GM21360 (cell line): ENCODE measurements around the gene NOL4L.

Experiments
- ATAC-seq: cut with Tn5 transposase; IDR thresholded peaks from one replicate; pipeline ENCODE4 v1.9.1; 2021; ENCODE audit warnings: mild to moderate bottlenecking, moderate library complexity; ENCODE audit not compliant: unreplicated experiment

Gene NOL4L

DNA sequence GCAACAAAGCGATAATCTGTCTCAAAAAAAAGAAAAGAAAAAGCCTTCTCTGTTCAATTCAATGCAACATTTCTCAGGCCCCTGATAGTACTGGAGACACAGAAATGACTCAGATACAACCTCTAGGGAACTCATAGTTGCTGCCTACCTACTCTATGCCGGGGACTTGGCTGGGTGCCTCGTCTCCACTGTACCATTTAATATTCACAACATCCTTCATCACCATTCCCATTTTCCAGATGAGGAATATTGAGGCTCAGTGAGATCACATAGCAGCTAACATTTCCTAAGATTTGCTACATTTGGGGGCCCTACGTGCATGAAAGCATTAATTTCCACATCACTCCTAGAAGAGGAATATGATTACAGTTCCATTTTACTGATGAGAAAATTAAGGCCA lies 7.5 kb downstream of the NOL4L start:
- no peak for ATAC-seq

DNA sequence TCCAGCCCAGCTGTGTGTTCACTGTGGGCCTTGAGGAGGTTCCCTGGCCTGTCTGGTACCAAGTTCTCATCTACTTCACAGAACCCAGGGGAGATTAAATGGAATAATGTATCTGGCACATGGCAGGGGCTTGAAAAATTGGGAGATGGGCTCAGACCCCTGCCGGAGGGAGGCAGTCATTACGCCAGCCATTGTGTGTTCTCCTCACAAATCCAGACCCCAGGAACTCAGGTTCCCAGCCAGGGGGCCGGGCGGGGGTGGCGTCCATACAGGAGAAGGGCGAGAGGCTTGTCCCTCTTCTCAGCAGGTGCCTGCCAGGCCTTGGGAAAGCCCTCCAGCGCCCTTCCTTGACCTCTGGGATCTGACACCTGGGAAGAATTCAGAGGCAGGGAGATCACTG lies 8.1 kb downstream of the NOL4L start:
- ATAC-seq = no peak

DNA sequence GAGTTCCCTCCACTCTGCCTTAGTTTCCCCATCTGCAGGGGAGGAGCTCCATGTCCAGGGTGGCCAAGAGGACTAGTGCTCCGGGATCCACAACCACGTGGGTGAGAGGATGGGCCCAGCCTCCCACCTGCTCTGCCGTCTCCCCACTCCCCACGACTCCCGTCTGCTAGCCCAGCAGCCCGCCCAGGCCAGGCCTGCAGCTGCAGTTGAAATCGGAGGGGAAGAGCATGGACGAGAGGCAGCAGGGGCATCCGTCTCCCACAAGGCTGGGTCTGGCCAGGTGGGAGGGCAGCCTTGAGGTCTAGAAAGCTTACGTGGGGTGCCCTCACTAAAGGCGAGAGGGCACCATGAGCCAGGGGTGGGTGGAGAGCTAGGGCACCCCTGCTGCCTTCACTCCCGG lies 8.6 kb downstream of the NOL4L start:
- ATAC-seq = no peak

DNA sequence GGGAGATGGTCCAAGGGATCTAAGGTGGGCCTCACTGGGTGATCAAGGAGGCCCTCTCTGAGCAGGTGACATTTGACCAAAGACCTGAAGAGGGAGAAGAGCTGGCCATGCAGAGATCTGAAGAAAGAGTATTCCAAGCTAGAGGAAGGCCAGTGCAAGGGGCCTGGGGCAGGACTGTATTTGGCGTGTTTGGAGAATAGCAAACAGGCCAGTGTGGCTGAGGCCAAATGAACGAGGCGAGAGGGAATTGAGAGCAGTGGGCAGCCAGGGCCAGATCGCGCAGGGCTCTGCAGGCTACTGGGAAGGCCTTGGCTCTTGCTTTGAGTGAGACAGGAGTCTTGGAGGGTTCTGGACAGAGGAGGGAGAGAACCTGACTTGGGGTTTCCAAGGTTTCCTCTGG lies 9.3 kb downstream of the NOL4L start:
- no peak for ATAC-seq

DNA sequence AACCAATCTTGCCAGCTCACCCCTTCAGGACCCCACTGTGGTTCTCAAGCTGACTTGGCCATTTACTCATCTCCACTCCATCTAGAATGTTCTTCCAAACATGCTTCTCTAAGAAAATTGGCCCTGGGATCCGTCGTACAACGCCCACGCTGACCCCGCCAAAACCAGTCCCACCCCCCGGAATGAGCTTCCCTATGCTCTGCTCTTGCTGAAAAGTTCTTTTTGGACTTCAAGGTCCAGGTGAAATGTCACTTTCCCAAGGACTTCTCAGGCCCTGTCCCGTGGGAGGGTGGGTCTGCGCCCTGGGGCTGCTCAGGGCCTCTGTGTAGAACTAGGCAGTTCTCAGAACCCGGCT lies 9.9 kb downstream of the NOL4L start:
- no peak for ATAC-seq

DNA sequence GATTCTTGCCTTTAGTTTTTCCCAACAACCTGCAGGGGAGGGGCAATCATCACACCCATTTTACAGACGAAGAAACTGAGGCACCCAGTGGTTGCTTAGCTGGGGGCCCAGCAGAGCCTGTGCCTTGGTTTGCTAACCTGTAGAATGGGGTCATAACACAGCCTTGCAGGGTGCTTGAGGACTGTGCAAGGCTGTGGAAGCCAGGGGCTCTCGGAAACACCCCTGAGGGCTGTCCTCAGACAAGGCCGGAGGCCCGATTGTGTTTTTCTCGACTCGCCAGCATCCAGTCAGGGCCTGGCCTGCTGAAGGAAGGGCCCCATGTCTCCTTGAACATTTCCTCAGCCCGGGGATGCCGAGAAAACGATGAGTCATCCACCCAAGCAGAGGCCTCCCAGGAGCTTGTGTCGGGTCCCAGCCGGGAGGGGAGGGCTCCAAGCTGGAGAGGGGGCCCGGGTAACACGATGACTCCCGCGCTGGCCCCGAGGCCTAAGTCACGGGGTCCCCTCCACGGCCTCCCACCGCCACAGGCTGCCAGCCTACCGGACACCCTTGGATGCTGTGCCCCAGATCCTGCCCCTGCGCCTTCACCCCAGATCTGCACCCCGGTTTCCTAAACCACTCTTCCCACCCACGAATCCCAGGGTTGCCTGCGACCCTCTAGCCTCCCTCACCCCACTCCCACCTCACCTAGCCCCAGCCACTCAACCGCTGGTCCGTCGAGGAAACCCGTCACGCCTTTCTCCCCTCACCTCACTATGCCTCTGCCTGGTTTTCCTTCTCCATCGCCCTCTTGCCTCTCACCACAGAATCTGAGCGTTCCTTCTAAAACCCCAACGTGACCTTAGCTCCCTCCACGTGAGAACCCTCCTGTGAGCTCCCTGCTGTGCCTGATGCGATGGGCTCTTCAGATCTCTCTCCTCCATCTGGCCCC lies 10.6 kb downstream of the NOL4L start:
- no peak for ATAC-seq

DNA sequence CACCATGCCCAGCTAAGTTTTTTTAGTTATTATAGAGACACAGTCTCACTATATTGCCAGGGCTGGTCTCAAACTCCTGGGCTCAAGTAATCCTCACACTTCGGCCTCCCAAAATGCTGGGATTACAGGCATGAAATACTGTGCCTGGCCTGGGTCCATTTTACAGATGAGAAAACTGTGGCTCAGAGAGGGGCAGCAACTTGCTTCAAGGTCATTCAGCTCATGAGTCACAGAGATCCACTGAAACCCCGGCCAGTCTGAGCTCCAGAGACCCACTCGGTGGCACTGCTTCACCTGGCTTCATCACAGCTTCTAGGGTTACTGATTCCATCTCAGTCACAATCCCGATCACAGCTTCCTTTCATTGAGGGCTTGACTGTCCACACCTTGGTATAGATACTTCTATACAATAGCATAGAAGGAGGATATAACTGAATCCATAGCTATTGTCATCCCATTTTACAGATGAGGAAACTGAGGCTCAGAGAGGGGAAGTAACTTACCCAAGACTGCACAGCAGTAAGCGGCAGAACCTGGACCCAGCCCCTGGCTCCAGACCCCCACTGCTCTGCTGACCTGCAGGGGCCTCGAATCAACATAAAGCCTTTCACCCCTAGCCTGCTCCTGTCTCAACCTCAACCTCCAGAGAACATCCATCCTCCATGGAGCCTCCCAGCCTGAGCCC lies 11.8 kb downstream of the NOL4L start:
- no peak for ATAC-seq

DNA sequence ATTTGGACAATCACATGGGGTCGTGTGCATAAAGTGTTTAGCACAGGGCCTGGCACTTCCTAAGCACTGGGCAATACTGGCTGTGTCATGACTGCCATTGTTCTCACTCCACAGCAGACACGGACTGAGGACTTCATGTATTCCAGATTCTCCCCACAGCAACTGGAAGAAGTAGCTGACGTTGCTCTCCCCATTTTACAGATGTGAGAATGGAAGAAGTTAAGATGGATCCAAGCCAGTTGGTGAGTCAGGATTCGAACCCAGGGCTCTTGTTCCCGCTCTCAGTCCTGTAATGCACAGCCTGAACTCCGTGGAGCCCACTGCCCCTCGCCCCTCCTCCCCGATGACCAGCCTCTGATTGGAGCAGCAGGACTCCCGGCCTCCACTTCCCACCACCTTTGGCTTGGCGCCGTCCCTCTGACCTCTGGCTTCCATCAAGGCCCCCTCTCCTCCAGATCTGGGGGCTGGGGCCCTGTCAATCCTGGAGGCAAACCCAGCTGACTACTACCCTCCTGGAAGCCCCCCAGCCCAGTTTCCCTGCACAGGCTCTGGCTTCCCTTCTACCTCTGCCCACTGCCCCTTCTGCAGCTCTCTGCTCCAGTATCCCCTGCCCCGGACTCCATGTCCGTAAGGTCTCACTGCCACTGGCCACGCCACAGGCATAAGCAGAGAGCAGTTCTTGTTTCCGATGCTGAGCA lies 12.7 kb downstream of the NOL4L start:
- ATAC-seq = no peak

DNA sequence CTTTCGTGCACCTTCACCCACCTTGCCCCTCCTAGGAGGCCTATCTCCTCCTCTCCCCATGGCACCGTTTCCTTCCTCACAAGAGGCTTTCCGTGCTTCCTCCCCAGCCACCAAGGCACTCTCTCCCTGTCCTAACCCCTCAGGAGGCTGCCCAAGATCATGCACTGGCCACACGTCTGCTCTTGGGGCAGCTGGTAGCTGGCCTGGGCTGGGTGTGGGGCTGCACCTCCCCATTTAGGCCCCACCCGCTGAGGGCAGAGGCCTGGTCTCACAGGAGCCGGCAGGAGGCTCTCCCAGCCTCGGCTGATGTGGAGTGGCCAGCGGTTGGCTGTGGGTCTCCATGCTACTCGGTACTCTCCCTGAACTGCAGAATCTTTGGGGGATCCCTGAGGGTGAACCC lies 13.6 kb downstream of the NOL4L start:
- no peak for ATAC-seq

DNA sequence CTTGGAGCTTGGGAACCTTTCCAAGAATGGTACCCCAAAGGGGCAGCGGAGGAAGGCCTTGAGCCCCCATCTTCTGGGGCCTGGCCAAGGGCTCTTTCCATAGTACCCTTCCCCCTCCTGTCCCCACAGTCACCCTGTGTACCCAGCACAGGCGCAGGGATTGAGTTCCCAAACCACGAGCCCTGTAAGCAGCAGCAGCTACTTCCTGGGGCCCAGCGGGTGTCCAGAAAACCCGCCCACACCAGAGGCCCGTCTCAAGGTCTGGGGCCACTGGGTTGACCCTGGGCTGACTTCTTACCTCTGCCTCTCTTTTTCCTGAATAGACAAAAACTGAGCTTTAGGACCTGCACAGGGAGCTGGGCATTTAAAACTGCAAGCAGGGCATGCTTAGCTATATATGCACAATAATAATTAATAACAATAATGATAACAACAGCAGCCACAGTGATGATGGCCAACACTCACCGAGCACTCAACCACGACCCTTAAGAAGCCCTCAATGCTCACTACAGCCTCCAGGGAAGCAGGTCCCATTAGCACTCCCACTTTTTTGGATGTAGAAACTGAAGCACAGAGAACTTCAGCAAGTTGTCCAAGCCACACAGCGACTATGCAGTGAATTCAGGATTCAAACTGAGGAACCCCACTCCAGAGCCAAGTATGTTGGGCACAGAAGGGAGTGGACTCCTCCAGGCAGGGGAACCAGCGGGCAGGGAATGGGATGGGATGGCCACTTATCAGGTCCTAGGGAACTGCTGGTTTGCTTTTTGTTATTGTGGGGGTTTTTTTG lies 14.5 kb downstream of the NOL4L start:
- no peak for ATAC-seq

DNA sequence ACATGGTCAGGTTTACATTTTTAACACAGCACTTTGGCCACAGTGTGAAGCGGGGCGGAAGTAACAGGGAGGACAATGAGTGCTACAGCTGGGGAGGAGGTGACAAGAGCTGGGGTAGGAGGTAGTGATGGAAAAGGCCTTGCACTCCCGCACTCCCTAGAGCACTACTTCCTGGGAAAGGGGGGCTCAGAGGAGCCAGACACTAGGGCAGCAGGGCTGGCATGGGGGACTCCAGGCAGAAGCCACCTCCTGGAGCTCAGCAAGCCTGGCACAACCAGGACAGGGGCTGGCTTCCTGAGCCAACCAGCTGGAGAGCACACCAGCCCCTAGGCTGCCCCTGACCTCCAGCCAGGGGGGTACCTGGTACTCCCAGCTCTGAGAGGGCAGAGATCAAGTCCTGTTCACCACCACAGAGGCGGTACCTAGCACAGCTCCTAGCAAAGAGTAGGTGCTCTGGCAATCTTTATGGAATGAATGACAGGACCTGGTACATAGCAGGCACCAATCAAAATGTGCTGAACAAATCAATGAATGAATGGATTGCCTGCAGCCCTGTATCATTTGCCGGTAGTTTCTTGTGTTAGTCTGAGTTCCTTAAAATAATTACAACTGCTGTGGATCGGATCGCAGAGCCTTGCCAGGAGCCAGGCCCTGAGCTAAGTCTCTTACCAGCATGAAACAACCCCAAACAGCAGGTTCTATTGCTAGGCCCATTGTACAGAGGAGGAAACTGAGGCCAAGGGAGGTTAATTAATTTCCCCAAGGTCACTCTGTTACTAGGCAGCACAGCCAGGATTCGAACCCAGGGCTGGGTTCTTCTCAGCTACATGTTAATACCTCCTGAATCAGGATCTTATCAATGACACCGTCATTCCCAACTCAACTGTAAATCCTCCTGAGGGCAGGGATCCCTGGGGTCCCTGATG lies 15.5 kb downstream of the NOL4L start:
- ATAC-seq = no peak

DNA sequence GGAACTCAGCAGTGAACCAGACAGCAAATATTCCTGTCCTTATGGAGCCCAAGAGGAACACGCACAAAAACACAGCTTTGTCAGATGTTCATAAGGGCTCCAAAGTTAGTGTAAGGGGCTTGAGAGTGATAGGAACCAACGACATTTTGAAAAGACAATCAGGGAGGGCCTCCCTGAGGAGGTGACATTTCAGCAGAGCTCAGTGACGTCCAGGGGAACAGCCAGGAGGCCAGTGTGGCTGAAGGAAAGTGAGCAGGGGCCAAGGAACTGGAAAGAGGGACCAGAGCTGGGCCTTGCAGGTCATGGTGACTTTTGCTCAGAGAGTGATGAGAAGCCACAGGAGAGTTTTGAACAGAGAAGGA lies 16.1 kb downstream of the NOL4L start:
- ATAC-seq = no peak

DNA sequence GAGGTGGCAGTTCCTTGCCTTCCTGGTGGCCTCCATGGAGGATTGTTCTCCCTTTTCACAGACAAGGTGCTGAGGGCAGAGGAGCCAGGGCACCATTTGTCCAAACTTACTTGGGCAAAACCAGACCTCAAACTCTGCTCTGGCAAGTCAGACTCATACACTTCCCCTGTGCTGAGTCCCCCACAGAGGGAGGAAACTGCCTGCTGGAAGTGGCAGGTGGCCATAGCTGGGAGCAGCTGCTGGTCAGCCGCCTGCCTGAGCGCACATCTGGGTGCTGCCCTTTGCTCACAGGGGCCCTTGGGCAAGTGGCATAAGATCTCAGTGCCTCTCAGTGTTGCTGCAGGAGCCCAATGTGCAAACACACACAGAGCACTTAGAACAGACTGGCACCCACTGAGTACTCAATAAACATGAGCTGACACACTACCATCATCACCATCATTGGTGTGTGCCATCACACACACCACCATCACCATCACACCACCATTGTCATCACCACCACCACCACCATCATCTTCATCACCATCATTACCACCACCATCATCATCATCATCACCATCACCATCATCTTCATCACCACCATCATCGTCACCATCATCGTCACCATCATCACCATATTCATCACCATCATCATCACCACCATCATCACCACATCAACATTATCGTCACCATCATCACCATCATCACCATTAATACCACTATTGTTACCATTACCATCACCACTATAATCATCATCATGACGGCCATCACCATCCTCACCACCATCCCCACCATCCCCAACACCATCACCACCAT lies 17.6 kb downstream of the NOL4L start:
- no peak for ATAC-seq

DNA sequence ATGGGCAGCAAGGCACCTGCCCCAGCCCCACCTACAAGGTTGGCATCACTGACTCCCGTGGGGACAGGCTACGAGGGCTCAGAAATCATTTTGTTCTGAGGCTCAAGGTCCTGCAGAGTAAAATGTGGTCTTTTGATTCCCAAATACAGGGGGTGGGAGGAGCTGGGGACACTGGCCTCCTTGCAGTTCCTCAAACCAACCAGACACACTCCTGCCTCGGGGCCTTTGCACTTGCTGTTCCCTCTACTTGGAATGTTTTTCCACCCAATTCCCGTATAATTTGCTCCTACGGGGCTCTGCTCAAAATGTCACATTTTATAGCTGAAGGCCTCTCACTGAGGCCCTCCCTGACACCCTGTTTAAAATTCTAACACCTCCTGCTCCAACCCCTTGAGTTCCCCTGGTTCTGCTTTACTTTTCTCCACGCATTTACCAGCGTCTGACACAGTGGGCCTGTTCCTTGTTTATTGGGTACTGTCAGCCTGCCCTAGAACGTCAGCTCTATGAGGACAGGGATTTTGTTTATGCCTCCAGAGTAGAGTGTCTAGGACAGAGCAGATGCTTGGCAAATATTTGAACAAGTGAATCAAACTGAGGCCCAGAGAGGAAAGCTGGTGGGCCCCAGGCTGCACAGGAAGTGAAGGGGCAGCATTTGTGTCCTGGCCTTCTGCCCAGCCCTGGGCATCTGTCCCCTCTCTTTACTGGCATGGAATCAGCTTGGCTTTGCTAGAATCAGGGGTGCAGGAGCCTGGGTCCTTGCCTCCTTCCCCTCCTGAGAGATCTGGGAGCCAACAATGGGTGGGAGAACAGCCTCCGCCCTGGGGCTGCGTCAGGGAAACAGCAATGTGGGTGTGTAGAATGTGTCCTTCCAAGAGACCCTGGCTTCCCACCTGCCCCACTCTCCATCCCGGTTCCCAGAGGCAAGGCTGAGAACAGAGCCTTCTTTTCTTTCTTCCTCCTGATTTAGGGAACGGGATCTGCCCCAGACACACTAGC lies 18.5 kb downstream of the NOL4L start:
- ATAC-seq = no peak

DNA sequence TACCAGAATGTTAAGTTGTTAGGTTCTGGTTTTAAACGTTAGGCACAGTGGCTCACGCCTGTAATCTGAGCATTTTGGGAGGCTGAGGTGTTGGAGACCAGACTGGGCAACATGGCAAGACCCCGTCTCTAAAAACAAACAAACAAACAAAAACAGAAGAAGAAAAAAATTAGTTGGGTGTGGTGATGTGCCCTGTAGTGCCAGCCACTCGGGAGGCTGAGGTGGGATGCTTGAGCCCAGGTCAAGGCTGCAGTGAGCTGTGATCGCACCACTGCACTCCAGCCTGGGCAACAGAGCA lies 19.4 kb downstream of the NOL4L start:
- no peak for ATAC-seq

DNA sequence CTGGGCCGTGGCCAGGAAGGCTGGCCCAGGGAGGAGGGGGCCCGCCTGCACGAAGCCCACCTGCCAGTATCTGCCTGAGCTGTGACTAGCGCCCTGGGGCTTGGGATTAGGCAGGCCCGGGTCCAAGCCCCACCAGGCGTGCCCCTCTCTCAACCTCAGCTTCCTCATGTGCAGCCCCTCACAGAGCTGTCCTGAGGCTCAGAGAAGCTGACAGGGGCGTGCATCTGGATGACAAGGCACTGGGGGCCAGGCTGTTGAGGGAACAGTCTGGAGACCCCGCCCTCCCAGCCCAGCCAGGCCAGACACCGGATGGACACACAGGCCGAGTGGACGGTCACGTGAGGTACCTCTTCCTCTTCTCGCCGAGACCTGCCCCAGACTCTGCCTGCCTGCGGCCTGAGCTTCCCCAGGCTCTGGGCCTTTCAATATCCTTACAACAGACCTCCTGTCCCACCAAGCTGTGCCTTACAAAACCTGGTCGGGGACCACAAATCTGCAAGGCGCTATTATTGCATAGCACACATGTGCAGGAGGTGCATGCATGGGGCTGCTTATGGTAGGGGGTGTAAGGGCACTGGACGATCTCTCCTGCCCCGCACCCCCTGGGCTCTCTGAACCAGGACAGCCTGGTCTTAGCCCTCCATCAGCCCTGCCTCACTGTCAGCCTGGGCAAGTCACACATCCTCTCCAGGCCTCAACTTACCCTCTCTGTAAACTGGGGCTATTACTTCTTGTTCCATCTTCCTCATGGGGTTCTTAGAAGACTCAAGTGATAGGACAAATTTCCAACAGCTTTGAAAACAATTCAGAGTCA lies 20.0 kb downstream of the NOL4L start:
- ATAC-seq = no peak

DNA sequence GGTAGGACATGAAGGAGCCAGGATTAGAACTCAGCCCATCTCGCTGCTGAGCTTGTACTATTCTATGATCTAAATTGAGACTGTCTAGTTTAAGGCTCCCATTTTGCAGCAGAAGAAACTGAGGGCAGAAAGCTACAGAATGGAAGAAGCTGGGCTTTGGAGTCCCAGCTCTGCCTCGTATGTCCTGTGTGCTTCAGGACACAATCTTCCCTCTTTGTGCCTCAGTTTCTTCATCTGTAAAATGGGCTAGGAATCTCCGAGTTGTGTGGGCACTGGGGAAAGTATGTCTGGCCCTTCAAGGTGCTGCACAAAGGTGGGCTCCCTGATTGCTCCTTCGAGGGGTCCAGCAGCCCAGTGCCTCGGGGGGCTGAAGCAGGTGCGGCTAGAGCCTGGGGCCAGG lies 20.7 kb downstream of the NOL4L start:
- ATAC-seq = no peak
